HG02884 (cell line): ENCODE results near the gene CLRN3.

Experiments
- ATAC-seq: cut with Tn5 transposase; IDR thresholded peaks from one replicate; pipeline ENCODE4 v1.9.1; 2021; ENCODE audit warnings: mild to moderate bottlenecking, moderate library complexity; ENCODE audit not compliant: unreplicated experiment

The CLRN3 gene

GRCh38 chr10:127899766-127900387 lies 7.1 kb upstream of the CLRN3 start:
- no peak for ATAC-seq

- ATAC-seq: no peak
These were observed 4.4 kb upstream of the CLRN3 start for GRCh38 chr10:127897177-127897576.

- ATAC-seq: no peak
These were observed 3.8 kb upstream of the CLRN3 start for GRCh38 chr10:127896590-127896989.

- no peak for ATAC-seq
These were observed 1.4 kb upstream of the CLRN3 start for GRCh38 chr10:127894146-127894545.

DNA sequence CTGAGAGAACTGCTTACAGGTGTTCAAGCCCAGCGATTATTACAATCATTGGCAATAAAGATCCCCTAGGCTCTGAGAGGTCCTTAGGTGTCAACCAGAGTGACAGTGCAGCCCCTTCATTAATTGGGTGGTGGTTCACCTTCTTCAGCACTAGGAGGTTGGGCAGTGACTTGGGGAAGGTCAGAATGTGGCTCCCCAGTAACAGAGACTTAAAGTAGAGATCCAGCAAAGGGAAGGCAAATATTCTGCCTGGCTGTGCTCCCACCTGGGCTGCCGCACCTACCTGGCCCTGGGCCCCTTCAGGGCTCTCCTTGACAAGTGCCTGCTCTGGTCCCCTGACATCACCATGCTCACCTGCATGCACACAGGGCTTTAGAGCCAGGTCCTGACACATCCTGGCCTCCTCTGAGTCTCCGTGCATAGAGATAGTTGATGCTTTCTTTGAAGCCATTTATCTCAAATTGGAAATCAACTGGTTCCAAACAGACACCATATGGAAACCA lies 1.9 kb downstream of the CLRN3 start:
- ATAC-seq: no peak

GRCh38 chr10:127890216-127890615 lies 2.5 kb downstream of the CLRN3 start:
- no peak for ATAC-seq

DNA sequence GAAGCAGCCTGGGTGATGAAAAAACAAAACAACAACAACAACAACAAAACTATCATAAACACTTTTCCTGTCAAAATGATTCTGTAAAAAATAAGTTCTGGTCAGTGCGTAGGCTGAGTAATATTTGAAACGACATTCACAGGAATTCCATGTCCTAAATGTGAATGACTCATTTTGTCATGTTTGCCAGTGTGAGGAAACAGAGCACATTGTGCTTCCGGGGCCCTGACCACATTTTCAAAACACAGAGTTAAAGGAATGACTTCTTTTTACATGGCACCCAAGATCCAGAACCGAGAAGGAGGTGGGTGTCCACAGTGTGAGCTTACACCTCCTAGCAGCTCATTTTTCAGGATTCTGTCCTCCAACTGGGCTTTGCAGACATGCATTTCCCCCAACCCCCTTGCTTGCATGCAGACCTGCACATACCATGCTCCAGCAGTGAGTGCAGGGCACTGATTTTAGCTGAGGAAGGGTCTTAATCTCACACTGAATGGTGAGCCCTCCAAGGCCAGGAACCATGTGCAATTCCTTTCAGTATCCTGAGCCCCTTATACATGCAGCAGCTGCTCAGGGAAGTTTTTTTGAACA lies 3.0 kb downstream of the CLRN3 start:
- ATAC-seq: no peak

GRCh38 chr10:127888521-127889312 lies 4.0 kb downstream of the CLRN3 start:
- no peak for ATAC-seq

- ATAC-seq: no peak
These were observed 5.0 kb downstream of the CLRN3 start for GRCh38 chr10:127887541-127888415.

DNA sequence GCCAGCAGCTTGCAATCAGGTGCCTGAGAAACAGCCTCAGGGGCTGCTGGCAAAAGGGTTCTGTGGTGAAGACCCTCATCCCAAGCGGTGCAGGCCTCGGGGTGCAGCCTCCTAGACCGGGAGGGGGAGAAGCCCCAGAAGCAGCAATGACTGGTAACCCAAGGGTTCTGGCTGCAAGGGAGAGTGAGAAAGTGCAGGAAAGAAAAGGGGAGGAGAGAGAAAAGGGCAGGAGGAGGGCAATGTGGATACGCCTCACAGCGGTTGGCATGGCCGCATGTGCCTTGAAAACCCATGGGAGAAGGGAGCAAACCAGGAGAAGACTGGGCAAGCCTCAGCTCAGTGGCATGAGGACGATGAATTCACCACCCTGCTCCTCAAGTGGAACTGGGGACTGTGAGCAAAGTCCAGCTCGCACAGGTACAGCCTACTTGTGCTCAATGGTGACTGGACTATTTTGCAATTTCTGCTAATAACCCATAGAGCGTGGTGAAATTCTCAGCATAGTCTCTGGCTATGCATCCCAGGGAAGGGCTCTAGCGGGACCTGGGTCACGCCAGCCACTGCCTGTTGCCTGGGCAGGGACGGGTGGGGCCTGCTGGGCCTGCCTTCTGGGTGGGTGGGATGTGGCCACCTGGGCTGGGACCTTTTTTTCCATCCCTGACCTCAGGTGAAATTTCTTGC lies 6.2 kb downstream of the CLRN3 start:
- no peak for ATAC-seq

- ATAC-seq: no peak
These were observed 8.2 kb downstream of the CLRN3 start for GRCh38 chr10:127884501-127884900.

DNA sequence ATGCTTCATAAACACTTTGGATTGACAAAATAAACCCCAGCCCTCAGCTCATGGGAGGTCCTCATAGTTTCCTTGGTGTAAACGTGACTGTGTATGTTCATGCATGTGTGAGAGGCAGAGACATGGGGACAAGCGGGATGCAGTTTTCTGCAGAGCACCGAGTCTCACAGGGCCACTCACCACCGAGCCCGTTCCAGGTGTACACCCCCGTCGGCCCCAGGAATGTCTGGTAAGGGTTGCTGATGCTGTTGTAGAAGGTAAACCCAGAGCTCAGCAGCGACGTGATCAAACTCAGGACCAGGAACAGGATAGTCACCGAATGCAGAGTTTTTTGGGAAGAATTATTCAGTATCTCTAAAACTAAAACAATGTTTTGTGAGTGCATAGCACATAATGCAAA lies 9.2 kb downstream of the CLRN3 start:
- no peak for ATAC-seq

GRCh38 chr10:127882801-127883459 lies 9.8 kb downstream of the CLRN3 start:
- ATAC-seq: no peak

GRCh38 chr10:127882391-127882790 lies 10.3 kb downstream of the CLRN3 start:
- ATAC-seq: no peak

DNA sequence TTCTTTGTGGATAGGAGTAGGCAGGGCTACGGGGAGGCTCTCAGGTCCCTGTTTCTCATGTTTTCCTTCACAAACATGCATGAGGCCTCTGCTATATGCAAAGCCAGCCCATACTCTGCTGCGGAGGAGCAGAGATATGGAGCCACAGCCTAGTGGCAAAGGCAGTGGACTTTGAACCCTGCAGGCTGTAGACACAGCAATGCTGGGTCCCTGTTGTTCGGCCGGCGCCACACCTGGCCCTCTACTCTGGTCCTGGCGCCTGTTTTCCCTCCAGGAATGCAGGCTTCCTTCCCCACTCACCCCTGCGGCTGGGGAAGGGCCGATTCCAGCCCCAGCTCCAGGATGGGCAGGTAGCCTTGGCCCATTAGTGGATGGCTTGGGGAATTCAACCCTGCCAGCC lies 11.5 kb downstream of the CLRN3 start:
- no peak for ATAC-seq

GRCh38 chr10:127880557-127880956 lies 12.2 kb downstream of the CLRN3 start:
- no peak for ATAC-seq

DNA sequence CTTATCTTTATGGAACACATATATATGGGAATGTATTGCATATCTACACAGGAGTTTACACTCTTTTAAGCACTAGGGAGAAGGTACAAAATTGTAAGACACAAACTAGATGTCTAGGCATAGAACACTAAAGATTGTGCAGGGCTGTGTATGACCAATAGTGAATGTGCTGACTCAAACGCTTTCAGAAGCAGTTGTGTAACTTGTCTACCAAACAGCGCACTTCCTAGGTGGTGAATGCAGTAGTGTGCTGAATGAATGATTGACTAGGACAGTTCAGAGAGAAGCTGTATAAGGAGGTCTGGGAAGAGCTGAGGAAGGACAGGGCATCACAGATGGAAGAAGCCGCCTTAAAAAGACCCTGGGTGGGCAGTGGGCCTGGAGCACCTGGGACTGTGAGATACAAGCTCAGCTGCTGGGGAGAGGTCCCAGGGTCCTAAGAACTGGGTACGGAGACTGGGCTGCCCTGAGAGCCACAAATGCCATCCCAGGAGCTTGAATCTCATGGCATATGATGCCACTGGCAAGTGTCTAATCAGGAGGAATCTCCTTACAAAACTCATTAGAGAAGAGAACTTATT lies 14.2 kb downstream of the CLRN3 start:
- no peak for ATAC-seq

- no peak for ATAC-seq
These were observed 15.0 kb downstream of the CLRN3 start for GRCh38 chr10:127877699-127878098.

GRCh38 chr10:127877116-127877515 lies 15.6 kb downstream of the CLRN3 start:
- no peak for ATAC-seq

- no peak for ATAC-seq
These were observed 16.8 kb downstream of the CLRN3 start for GRCh38 chr10:127875916-127876315.
